Left renal pelvis (tissue), 4 donors: Measurements from ENCODE around the gene SCAF1. TPM values are rescaled to one million over a fixed set of nuclear protein-coding genes. Genes with fewer than 3 reads are reported as not detected.

Experiments used
- DNase-seq, 4 donors: peaks; one replicate each; pipeline ENCODE4 v3.0.0-alpha.2; 2013; ENCODE audit warnings: low read depth in 4 of 4, low spot score in 3 of 4
- polyA plus RNA-seq, 4 donors: library from polyadenylated mRNA; unstranded; fragments of 120-200 nt; gene quantifications; one replicate each; pipeline ENCODE4 v1.2.1, GENCODE V29; 2013; ENCODE audit not compliant: insufficient read length in 4 of 4

Gene SCAF1
- polyA plus RNA-seq, result 10 to 100 TPM; 28.7 to 45.5 (median 31.3) TPM

GRCh38 chr19:49641688-49642491 is at the start of gene SCAF1:
Gene SCAF1 (plus strand): TSS chr19:49642209. CDS start chr19:49645027, 2,818 bp downstream.
- DNase-seq, result peak; percentile 94 to 98 (median 97)

GRCh38 chr19:49592486-49593232 is 49.4 kb upstream of the SCAF1 start:
- DNase-seq, result no peak

GRCh38 chr19:49593233-49594113 is 48.5 kb upstream of the SCAF1 start:
- peak in 1 of 4 donors; percentile 84 for DNase-seq

GRCh38 chr19:49594157-49594992 is 47.6 kb upstream of the SCAF1 start:
- no peak for DNase-seq

- no peak for DNase-seq
Observed at GRCh38 chr19:49594993-49595818, 46.8 kb upstream of the SCAF1 start.

- DNase-seq, result no peak
Observed at GRCh38 chr19:49595819-49596404, 46.1 kb upstream of the SCAF1 start.

- DNase-seq, result no peak
Observed at GRCh38 chr19:49596407-49596806, 45.6 kb upstream of the SCAF1 start.

- DNase-seq, result no peak
Observed at GRCh38 chr19:49596954-49597702, 44.9 kb upstream of the SCAF1 start.

- DNase-seq, result no peak
Observed at GRCh38 chr19:49597703-49597974, 44.4 kb upstream of the SCAF1 start.

- no peak for DNase-seq
Observed at GRCh38 chr19:49599378-49600295, 42.4 kb upstream of the SCAF1 start.

GRCh38 chr19:49601482-49602038 is 40.4 kb upstream of the SCAF1 start:
- no peak for DNase-seq

- DNase-seq, result no peak
Observed at GRCh38 chr19:49602806-49603205, 39.2 kb upstream of the SCAF1 start.

GRCh38 chr19:49605605-49606004 is 36.4 kb upstream of the SCAF1 start:
- no peak for DNase-seq

GRCh38 chr19:49609499-49610092 is 32.4 kb upstream of the SCAF1 start:
- no peak for DNase-seq

GRCh38 chr19:49613374-49613773 is 28.6 kb upstream of the SCAF1 start:
- no peak for DNase-seq

- no peak for DNase-seq
Observed at GRCh38 chr19:49614096-49614833, 27.7 kb upstream of the SCAF1 start.
